ENCODE results near the gene WBP1.
"Not testable (repeated sequence)": the region's sequence is repeated elsewhere in the genome, so short reads cannot be mapped to it uniquely, and the experiment has no call there.

The WBP1 gene

DNA sequence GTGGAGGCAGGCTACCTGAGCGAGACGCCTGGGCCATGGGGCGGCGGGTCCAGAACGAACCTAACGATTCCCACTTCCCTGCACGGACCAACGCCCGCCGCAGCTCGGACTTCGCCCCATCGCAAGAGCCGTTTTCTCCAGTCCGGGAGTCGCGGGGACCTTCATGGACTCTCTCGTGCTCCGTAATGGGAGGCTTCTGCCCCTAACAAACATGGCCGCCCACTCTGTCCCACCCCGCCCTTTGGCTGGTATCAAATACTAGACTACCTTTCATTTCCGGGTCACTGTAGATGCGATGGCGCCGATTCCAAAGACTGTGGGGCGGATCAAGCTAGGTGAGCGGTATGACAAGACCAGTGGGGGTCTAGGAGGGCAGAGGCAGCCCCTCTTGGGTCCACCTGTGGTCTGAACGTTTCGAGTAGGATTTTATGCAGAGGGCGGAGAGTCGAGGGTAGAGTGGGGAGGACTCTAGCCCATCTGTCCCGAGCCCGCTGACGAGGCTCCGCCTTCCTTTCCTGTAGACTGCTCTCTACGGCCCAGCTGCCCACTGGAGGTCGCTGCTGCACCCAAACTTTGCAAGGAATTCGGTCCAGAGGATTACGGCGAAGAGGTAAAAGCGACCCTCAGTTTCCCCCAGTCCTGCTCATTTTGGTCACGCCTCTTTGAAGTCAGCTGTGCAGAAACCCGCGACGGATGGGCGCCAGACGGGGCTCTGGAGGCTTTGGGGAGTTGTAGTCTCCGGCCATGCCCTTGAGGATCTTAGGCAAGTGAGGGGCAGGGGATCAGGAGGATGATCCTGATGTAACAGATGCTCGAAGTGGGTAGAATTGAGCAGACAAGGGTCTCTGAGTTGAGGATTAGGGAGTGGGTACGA is 24.8 kb downstream of the WBP1 start, which contains the start of the genes CCDC142 and TTC31:
CCDC142 (minus strand) TSS at position 198 of the 874 bp plus-strand sequence; CDS start at position 37, 161 bp downstream.
TTC31 (plus strand) TSS at position 281 of the 874 bp plus-strand sequence; CDS start at position 296, 15 bp downstream.
- peak; percentile 80 for DNase-seq (ENCODE audit: low read depth)

DNA sequence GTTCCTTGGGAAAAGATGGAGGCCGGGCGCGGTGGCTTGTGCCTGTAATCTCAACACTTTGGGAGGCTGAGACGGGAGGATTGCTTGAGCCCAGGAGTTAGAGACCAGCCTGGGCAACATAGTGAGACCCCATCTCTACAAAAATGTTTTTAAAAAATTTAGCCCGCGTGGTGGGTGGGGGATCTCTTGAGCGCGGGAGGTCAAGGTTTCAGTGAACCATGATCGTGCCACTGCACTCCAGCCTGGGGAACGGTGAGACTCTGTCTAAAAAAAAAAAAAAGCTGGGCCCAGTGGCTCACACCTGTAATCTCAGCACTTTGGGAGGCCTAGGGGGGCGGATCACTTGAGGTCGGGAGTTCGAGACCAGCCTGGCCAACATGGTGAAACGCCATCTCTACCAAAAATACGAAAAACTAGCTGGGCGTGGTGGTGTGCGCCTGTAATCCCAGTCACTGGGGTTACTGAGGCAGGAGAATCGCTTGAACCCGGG is 25.5 kb downstream of the WBP1 start:
- DNase-seq (ENCODE audit: low read depth) = not testable (repeated sequence)

DNA sequence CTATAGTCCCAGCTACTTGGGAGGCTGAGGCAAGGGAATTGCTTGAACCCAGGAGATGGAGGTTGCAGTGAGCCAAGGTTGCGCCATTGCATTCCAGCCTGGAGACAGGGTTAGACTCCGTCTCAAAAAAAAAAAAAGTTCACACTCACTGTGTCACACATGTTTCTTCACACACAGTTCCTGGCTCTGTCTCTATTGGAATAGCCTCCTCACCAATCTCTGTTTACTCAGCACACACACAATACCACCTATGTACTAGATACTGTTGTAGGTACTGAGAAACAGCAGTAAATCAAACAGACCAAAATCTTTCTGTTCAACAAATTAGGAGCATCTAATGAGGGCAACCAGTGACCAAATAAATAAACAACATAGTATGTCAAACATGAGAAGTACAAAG is 27.9 kb downstream of the WBP1 start:
- no peak for DNase-seq (ENCODE audit: low read depth)

- no peak for DNase-seq (ENCODE audit: low read depth)
Measured at GRCh38 chr2:74488643-74489481, 30.6 kb downstream of the WBP1 start.

- no peak for DNase-seq (ENCODE audit: low read depth)
Measured at GRCh38 chr2:74489906-74490305, 31.7 kb downstream of the WBP1 start.

- DNase-seq (ENCODE audit: low read depth) = no peak
Measured at GRCh38 chr2:74491648-74492544, 33.7 kb downstream of the WBP1 start.

GRCh38 chr2:74493546-74493945 is 35.3 kb downstream of the WBP1 start:
- DNase-seq (ENCODE audit: low read depth) = no peak

- no peak for DNase-seq (ENCODE audit: low read depth)
Measured at GRCh38 chr2:74495440-74495839, 37.2 kb downstream of the WBP1 start.

DNA sequence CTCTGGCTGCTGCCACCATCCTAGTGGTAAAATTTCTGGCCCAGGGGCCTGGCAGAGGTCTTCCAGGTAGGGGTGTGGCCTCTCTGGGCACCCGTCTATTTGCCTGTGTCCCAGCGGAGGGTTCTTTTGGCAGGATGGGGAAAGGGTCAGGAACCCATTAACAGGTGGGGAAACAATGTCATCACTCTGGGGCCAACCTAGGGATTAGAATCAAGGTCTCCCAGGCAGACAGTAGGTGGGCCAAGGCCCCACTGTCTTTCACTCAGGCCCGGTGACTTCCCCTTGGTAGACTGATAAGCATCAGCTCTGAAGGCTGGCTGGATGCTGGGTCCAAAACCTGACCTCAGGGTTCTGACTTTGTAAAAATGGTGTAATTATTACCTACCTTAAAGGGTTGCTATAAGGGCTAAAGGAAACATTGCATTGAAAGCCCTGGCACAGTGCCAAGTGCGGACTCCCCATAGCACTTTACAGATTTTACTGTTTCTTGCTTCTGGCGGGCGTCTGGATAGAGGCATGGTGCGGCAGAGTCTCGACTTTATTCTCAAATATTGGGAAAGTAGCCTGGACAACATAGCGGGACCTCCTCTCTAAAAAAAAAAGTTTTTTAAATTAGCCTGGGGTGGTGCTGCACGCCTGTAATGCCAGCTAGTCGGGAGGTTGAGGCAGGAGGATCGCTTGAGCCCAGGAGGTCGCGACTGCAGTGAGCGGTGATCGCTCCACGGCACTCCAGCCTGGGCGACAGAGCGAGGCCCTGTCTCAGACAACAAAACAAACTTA is 38.9 kb downstream of the WBP1 start:
- DNase-seq (ENCODE audit: low read depth) = no peak

DNA sequence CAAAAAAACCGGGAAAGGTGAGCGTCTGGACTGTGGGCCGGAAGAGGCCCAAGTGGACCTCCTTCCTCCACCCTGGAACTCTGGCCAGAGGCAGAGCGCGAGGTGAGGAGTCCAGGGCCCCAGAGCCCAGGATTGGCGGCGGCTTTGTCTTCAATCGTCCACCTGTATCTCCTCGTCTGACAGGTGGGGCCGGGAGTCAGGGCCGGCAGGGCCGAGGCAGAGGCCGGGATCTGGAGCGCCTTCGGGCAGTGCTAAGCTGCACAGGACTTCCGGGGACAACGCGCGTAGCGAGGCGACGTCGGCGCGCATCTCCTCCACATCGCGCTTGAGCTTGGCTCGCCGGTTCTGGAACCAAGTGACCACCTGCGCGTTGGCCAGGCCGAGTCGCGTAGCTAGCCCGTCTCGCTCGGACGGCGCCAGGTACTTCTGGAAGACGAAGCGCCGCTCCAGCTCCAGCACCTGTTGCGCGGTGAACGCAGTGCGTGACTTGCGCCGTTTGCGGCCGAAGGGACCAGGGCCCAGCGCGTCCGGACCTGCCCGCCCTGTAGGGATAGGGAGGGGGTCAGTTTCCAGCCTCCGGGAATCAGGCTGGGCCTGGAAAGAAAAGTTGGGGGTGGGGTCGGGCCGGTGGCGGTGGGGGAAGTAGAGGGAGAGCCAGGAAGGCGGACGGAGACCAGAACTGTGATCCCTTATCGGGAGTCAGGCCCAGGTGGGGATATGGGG is 39.7 kb downstream of the WBP1 start:
- no peak for DNase-seq (ENCODE audit: low read depth)

DNA sequence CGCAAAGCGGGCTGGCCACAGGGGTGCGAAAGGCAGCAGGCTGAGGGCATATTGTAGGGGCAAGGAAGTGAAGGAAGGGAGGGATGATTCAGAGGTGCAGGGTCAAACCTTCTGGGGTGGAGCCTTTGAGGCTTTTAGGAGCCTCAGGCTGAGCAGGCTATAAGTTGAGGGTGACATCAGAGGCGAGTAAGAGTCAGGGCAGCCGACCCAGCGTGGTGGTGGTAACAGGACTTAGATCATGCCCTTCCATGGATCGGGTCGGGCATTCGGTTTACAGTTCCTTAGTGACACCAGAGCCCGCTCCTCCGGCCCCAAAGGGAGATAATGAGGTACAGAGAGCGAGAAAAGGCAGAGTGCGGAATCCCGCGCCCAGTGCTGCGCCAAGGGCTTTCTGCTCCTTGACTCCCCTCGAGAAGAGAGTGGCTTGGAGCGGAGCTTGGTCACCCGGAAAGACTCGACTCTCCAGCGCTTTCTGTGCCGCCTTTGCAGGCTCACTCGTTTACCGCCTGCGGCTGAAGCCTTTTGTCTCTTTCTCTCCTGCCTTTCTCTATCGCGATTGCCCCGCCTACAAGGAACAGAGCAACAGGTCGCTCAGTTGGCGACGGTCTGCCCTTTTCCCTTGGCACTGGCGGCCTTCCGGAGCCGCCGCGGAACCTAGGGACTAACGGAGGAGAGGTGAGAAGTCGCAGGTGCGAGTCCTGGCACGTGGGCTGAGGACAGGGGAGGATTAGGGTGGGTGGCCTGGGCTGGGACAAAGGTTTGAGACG is 40.4 kb downstream of the WBP1 start:
- no peak for DNase-seq (ENCODE audit: low read depth)

DNA sequence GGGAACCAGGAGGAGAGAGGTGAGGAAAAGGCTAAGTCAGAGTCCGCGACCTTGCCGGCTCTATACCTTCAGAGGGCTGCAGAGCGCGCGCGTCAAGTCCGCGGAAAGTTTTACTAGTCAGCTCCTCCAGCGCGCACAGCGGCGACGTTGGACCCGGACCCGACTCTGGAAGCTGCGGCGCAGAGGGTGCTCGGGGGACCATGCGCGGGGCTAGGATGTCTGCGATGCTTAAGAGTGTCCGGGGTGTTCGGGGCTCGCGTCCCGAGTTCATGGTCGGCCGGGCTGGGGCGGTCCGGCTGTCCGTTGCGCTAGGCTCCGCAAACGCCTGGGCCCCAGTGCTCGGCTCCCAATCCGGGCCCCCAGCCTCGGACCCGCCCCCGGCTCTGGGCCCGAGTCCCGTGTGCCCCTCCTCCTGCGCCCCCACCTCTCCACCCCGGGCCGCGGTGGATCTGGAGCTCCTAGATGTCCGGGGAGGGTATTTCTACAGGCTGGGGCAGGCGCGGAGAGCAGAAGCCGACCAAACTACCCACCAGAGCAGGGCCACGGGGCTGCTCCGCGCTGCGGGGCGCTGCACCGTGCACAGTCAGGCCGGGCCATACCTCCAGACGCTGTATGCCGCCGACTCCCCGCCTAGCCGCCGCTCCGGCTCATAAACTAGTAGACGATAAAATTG is 41.2 kb downstream of the WBP1 start, which contains the start of gene LBX2:
LBX2 (minus strand) TSS at position 337 of the 673 bp plus-strand sequence; CDS start at position 271, 66 bp downstream.
- DNase-seq (ENCODE audit: low read depth) = no peak

DNA sequence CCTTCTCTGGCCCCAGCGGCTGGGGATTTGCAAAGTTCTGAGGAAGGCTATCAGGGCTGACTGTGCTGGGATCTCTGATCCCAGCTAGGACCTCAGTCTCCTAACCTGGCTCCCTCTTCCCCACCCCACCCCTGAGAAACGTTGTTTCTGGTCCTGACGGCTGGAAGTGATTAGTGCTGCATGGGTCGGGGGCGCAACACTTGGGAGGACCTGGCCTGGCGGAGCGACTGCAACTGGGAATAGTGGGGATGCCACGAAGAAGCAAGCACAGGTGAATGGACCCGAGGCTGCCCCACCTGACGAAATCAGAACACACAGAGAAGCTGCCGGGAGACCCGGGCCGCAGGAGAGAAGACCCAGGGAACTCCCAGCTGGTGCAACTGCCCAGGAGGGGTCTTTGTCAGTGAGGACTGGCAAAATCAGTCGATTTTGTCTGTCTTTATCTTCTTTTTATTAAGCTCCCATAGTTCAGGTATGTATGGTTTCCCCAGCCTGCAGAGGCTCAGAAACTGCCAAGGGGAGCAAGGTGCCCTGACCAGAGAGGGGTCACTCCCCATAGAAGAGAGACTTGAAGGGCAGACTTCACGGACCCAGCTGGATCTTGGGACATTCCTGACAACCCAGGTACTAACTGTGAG is 41.8 kb downstream of the WBP1 start:
- DNase-seq (ENCODE audit: low read depth) = no peak

- DNase-seq (ENCODE audit: low read depth) = no peak
Measured at GRCh38 chr2:74500578-74500946, 42.3 kb downstream of the WBP1 start.

GRCh38 chr2:74501335-74502071 is 43.3 kb downstream of the WBP1 start:
- DNase-seq (ENCODE audit: low read depth) = no peak

DNA sequence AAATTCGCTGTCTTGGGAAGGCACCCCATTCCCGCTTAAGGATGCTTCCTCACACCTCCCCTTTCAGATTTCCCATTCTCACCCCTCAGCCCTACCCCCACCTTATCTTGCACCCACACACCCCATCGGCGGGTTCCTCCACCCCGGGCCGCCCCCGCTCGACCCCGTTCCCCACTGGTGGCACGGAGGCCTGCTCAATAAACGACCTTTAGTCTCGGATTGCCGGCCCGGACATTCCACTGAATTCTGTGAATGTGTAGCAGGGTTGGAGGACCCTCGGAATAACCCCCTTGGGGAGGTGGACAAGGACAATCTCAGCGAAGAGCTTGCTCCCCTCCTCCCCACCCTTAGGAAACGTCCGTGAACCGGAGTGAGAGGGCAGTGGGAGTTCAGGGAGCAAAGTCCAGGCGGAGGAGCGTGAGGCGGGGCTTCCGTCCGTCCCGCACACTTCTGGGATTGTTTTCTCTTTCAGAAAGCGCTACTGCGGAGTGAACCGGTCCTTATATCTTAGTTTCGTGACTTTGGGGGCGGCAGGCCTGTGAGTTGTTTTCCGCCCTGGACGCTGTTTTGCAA is 44.0 kb downstream of the WBP1 start:
- no peak for DNase-seq (ENCODE audit: low read depth)
